LNCaP clone FGC (cell line): ENCODE data around the gene SREBF2.

Source experiments
- DNase-seq: peaks from one replicate; pipeline ENCODE4 v3.0.0-alpha.2; 2011; ENCODE audit warnings: low read depth
- H3K4me3 ChIP-seq: 2 replicates; pipeline ENCODE4 v1.5.1; 2011; ENCODE audit warnings: mild to moderate bottlenecking, low read depth, low read length, control low read depth
- TF ChIP-seq, protein P1 (sequence below): IDR thresholded peaks from 2 replicates; pipeline ENCODE4 v1.5.1; 2012; ENCODE audit warnings: mild to moderate bottlenecking; ENCODE audit not compliant: control insufficient read depth, insufficient read depth; ENCODE audit errors: extremely low read depth

SREBF2 gene

DNA sequence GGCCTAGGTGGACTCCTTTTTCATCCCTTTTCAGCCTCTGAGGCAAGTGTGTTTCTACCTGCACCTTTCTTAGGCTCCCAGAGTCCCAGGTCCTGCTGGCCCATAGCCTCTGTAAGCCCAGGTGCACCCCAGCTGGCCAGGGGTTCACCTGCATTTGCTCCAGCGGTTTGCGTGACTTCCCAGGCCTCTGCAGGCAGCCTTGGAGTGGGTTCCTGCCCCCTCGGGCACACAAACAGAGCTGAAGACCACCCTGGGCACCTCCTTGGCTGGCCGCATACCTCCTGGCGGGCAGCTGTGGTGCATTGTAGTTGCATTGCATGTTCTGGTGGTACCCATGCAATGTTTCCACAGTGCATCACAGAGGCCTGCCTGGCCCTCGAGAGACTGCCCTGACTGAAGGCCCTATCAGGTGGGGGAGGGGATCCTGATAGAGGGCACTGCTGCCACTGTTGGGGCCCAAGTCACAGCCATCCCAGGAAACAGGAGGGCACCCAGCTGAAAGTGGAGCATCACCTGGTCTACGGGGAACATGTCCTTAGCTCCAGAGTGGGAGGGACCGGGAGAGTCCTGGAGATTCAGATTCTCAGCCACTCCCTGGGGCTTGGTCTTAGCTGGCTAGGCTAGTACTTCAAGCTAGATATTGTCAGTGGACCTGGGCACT lies 67.9 kb downstream of the SREBF2 start:
- no peak overlapping the region for H3K4me3 ChIP-seq
- TF ChIP-seq, protein P1, sequence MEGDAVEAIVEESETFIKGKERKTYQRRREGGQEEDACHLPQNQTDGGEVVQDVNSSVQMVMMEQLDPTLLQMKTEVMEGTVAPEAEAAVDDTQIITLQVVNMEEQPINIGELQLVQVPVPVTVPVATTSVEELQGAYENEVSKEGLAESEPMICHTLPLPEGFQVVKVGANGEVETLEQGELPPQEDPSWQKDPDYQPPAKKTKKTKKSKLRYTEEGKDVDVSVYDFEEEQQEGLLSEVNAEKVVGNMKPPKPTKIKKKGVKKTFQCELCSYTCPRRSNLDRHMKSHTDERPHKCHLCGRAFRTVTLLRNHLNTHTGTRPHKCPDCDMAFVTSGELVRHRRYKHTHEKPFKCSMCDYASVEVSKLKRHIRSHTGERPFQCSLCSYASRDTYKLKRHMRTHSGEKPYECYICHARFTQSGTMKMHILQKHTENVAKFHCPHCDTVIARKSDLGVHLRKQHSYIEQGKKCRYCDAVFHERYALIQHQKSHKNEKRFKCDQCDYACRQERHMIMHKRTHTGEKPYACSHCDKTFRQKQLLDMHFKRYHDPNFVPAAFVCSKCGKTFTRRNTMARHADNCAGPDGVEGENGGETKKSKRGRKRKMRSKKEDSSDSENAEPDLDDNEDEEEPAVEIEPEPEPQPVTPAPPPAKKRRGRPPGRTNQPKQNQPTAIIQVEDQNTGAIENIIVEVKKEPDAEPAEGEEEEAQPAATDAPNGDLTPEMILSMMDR = no peak
- DNase-seq = no peak

DNA sequence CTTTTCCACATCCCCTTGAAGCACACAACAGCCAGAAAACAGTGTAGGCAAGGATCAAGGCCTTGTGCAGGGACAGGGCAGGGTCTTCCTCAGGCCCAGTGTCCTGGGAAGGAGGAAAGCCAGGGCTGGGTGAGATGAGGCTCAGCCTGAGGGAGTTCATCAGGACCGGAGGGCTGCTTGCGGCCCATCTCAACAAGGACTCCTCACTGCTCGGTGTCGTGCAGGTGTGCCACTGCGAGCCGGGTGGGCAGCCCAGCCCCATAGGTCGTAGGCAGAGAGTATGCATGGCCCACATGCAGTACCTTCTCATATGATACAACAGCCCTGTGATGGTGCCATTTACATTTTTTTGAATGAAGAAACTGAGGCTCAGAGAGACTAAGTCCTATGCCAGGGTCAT lies 69.1 kb downstream of the SREBF2 start:
- TF ChIP-seq, protein P1 = no peak
- DNase-seq = no peak
- H3K4me3 ChIP-seq = no peak overlapping the region

DNA sequence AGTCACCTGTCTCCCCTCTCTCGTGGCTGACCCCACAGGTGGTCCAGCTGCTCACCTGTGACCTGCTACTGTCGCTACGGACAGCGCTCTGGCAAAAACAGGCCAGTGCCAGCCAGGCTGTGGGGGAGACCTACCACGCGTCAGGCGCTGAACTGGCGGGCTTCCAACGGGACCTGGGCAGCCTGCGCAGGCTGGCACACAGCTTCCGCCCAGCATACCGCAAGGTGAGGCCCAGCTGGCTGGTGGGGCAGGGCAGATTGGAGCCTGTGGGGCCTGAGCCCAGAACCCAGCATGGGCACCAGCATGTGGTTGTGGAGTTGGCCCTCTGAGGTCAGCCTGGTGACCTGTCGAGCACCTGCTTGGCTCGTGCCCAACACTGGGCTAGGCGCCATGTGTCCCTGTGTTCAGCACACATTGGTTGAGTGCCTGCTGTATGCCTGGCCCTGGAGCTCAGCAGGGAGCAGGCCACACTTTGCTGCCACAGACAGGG lies 70.1 kb downstream of the SREBF2 start:
- DNase-seq = peak; percentile 89
- no peak overlapping the region for H3K4me3 ChIP-seq
- TF ChIP-seq, protein P1 = no peak

DNA sequence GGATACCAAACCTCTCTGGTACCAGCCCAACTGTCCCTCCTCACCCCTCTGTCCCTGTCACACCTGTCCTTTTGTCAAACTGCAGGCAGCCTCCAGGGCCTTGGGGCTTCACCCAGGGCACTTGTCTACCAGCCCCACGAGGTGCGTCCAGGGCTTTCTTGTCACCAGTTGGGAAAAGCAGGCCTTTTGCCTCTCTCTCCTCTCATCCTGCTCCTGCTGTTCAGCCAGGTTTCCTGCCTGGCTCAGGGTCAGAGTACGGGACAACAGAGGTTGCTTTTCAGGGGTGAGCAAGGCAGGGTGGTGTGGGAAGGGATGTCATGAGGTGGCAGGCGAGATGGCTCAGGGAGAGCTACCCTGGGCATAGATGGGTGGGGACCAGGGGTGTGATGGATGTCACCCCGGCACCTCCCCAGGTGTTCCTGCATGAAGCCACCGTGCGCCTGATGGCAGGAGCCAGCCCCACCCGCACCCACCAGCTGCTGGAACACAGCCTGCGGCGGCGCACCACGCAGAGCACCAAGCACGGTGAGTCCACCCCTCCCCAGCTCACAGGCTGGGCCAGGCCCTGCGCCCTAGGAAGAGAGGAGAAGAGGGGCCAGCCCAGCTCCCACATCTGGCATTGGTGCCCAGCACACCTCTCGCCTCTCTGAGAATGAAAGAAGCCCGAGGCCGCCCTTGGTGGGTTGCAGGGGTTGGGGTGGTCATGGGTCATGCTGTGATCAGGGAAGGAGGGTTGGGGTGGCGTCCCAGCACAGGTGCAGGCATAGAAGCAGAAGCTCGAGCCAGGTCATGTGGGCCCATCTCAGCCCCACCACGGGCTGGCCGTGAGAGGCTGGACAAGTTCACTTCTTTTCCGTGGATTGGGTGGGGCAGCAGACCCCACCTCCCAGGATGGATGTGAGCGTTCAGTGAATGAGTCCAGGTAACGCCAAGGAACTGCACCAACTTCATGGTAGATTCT lies 71.8 kb downstream of the SREBF2 start:
- TF ChIP-seq, protein P1 = no peak

DNA sequence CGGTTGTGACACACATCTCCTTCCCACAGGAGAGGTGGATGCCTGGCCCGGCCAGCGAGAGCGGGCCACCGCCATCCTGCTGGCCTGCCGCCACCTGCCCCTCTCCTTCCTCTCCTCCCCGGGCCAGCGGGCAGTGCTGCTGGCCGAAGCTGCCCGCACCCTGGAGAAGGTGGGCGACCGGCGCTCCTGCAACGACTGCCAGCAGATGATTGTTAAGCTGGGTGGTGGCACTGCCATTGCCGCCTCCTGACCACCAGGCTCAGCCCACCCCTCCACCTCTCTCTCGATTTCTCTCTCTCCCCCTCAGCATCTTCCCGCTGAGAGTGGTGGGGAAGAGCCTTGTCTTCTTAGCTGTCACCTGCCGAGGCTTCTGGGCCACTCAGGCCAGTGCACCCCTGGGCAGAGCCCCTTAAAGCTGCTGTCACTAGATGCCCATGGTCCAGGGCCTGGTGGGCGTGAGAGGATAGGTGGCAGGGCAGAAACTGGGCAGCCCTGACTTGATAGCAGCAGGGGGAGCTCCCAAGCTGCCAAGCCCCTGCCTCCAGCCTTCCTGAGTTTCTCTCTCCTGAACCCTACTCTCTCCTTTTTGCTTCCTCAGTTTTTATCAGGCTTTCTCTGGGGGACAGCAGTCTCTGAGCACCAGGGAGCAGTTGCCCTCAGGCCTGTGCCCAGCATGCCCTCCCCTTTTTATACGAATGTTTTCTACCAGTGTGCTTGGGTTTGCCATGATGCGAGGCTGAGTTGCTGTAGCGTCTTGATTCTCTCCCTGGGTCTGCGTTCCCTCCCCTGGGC lies 72.7 kb downstream of the SREBF2 start:
- DNase-seq = no peak
- TF ChIP-seq, protein P1 = no peak

More for the DNA sequence above, 71.8 kb downstream of the SREBF2 start:
- no peak for DNase-seq
- H3K4me3 ChIP-seq = no peak overlapping the region

DNA sequence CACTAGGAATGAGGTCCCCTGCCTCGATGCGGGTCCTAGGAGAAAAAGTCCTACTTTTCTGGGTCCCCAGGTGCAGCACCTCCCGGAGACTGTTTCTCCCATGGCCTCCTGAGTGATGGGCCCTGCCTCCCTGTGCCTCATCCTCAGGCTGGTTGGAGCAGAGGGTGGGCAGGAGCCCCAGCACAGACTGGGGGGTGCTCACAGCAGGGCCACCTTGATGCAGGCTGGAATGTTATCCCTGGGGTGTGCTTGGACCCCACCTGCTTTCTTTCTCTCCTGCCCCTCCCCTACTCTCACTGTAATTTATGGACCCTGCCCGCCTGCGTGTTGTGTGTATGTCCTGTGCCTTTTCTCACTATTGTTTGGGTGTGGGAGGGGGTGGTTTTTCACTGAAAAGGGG lies 73.9 kb downstream of the SREBF2 start:
- DNase-seq = no peak
- no peak overlapping the region for H3K4me3 ChIP-seq
- TF ChIP-seq, protein P1 = no peak

More for the DNA sequence above, 72.7 kb downstream of the SREBF2 start:
- no peak overlapping the region for H3K4me3 ChIP-seq
